Central memory CD4-positive, alpha-beta T cell (primary cell): ENCODE data around the gene PITRM1.

Experiments
- DNase-seq: peaks from one replicate; pipeline ENCODE4 v3.0.0; 2022

The PITRM1 gene

DNA sequence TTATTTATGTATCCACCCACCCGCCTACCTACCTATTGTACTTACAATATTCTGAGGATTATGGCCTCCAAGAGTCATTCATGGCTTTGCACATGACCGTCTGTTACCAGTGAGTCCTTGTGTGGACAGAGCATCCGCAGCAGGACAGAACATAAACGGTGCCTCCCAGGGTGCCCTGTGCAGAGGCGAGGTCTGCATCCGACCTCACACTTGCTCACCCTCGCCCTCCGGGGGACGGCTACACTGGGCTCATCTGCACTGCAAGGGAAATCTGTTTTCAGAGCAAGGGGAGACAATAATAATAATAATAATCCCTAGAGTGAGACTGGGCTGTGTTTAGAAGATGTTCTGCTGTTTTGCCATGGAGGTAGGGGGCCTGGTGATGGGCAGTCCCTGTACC, 75.4 kb downstream of the PITRM1 start:
- no peak for DNase-seq

DNA sequence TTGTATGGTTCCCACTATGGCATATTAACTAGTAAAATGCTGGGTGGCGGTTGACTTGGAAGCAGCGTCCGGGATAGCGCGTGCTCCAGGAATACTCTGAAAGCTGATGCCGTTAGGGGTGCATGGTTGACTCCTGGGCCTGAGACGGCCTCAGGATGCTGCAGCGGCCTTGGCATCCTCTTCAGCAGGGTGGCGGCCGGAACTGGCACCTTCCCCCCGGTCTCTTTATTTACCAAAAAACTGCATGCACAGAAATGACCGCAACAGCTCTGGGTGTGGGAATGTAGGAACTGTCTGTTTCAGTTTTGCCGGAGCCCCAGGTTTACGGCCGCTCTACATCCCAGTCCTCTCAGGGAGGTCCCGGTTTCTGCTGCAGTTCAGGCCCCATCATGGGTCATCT, 76.4 kb downstream of the PITRM1 start:
- no peak for DNase-seq

DNA sequence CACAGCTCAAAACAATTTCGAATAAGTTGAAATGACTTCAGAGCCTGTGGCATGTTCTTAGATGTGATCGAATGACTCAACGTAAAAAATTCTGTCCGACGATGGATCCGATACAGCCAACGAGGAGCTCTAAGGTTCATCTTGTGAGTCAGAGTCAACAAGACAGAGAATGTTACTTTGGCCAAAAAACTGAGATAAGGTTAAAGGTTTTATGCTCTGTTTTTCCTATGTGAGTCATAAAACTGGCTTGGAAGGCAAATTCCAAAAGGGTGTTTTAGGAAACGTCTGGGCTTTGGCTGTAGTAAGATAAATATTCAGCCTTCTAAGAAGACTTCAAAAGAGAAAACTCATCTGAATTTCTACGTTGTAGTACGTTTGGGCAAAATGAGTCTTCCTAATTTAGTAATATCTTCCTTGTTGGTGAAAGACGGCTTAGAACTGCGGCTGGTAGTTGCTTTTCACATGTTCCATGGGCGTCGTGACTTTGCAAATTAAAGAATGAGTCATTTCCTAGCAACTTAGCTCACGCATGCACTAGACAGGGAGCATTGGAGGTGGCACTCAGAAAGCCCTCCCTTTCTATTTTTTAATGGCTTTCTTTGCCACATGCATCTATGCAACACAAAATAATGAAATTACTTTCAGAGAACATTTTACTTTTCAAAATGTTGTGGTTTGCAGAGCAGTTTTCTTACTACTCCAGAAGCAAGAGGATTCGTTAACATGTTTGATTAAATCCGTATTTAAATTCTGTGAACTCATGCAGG, 77.0 kb downstream of the PITRM1 start:
- no peak for DNase-seq

- no peak for DNase-seq
Observed at GRCh38 chr10:3094609-3095036, 78.0 kb downstream of the PITRM1 start.

DNA sequence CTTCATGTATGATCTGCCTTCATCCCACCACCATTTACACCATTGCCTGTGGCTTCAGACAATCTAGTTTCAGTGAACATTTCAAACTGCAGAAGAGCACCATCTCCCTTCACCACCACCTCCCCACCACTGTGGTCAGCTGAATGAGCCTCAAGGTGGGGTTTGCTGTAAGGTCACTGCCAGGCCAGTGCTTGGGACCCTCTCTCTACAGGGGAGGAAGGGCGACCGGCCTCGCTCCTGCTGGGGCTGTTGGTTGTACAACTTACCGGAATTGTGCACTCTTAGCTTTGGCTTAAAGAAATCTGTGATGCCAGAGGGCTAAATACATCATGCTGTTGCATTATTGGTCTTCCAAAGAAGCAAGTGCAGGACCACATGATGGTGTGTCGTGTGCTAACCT, 78.6 kb downstream of the PITRM1 start:
- DNase-seq: no peak

GRCh38 chr10:3091921-3092320, 80.7 kb downstream of the PITRM1 start:
- DNase-seq: no peak

DNA sequence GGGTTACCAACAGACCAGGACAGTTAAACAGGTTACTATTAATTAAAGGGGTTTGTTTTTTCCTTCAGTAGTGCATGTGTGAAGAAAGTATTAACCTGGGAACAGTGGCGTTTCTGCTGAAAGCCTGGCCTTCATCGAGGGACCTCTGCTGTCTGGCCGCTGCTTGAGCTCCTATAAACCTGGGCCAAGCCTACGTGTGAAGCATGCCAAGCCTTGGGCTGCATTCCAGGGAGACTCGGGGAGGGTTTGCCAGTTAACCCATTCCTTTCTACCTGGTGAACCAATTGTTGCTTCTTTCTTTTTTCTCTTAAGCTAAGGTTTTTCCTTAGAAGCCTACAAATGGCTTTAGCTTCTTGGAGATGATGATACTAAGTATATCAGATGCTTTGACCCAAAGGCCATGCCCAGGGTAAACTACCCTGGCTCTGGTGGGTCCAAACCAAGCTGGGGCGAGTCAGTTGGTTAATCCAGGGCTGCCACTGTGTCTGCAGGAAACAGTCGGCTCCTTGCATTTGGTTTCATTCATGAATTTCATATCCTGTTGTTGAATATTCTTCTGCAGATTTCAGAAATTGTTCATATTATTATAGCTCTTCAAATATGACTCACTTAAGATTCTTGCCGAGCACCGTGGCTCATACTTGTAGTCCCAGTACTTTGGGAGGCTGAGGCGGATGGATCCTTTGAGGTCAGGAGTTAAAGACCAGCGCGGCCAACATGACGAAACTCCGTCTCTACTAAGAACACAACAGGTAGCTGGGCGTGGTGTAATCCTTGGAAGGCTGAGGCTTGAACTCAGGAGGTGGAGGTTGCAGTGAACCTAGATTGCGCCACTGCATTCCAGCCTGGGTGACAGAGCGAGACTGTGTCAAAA, 81.4 kb downstream of the PITRM1 start:
- no peak for DNase-seq

DNA sequence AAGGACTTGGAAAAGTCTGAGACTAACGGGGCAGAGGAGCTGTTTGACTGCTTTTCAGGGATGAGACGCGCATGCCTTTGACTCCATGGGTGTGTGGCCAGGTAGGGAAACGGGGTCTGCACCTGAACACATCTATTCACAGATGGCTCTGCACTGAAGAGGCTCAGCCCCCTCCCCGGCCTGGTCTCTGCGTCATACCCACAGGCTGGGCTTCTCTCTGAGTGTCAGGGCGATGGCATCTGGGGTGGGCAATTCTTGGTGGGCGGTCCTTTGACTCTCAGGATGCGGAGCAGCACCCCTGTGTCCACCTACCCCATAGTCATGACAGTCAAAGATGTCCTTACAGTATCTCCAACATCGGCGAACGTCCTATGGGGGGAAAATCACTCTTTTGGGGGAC, 82.2 kb downstream of the PITRM1 start:
- DNase-seq: no peak
